GM12873 (cell line): ENCODE measurements around the gene TRIM8.

Experiments used
- CTCF ChIP-seq: IDR thresholded peaks from 2 replicates; pipeline ENCODE4 v1.5.1; 2012; ENCODE audit warnings: low read depth, mild to moderate bottlenecking, moderate library complexity, low read length, control low read depth; ENCODE audit not compliant: insufficient read depth; ENCODE audit errors: missing control alignments

The TRIM8 gene

GRCh38 chr10:102670871-102671434, 26.7 kb downstream of the TRIM8 start:
- no peak for TF ChIP-seq CTCF

GRCh38 chr10:102673236-102673818, 29.0 kb downstream of the TRIM8 start:
- no peak for TF ChIP-seq CTCF

- no peak for TF ChIP-seq CTCF
These were observed 29.7 kb downstream of the TRIM8 start for GRCh38 chr10:102673819-102674511.

GRCh38 chr10:102674566-102674965, 30.3 kb downstream of the TRIM8 start:
- TF ChIP-seq CTCF = no peak

GRCh38 chr10:102675011-102675665, 30.9 kb downstream of the TRIM8 start:
- no peak for TF ChIP-seq CTCF

- TF ChIP-seq CTCF = no peak
These were observed 31.6 kb downstream of the TRIM8 start for GRCh38 chr10:102675666-102676533.
